Sigmoid colon (tissue), 7 donors: ENCODE measurements around the gene SMC1A. TPM values are rescaled to one million over a fixed set of nuclear protein-coding genes. Genes with fewer than 3 reads are reported as not detected.
"Not testable (repeated sequence)": the region's sequence is repeated elsewhere in the genome, so short reads cannot be mapped to it uniquely, and the experiment has no call there.

ENCODE experiments used
- DNase-seq: peaks from one replicate; pipeline ENCODE4 v3.0.0-alpha.2; 2019
- H3K27ac ChIP-seq, 4 donors: fragments of 200-600 bp; sonication (generic); one replicate each; pipeline ENCODE4 v1.5.1; 2016 to 2019; ENCODE audit warnings: mild to moderate bottlenecking in 1 of 4
- H3K27me3 ChIP-seq, 3 donors: fragments of 200-600 bp; sonication (generic); one replicate each; pipeline ENCODE4 v1.5.1; 2019; ENCODE audit warnings: mild to moderate bottlenecking in 1 of 3
- H3K36me3 ChIP-seq, 4 donors: fragments of 200-600 bp; sonication (generic); one replicate each; pipeline ENCODE4 v1.5.1; 2016 to 2019
- H3K4me1 ChIP-seq, 4 donors: fragments of 200-600 bp; sonication (generic); one replicate each; pipeline ENCODE4 v1.5.1; 2017 to 2019
- H3K4me3 ChIP-seq, 4 donors: fragments of 200-600 bp; sonication (generic); one replicate each; pipeline ENCODE4 v1.5.1; 2017 to 2019; ENCODE audit warnings: mild to moderate bottlenecking in 2 of 4, moderate library complexity in 1 of 4
- H3K9me3 ChIP-seq, 4 donors: fragments of 200-600 bp in 3 of 4; sonication (generic) in 3 of 4; one replicate each; pipeline versions ENCODE4 v1.5.1 to v1.6.1; 2013 to 2019
- EP300 ChIP-seq, 4 donors: sonication (generic); formaldehyde crosslinking; IDR thresholded peaks; one replicate each; pipeline ENCODE4 v1.6.1; 2017; ENCODE audit warnings: antibody characterized with exemption in 4 of 4
- POLR2A ChIP-seq, 2 donors: fragments of 450-650 bp; IDR thresholded peaks; one replicate each; pipeline ENCODE4 v1.6.1; 2016; ENCODE audit warnings: antibody characterized with exemption in 2 of 2, mild to moderate bottlenecking in 2 of 2, moderate library complexity in 2 of 2
- POLR2AphosphoS5 ChIP-seq, 4 donors: sonication (generic); formaldehyde crosslinking; IDR thresholded peaks; one replicate each; pipeline ENCODE4 v1.6.1; 2017; ENCODE audit warnings: antibody characterized with exemption in 4 of 4
- WGBS, 2 donors: extraction: QIAGEN DNeasy Blood & Tissue Kit; methylation state at CpG; one replicate each; pipeline ENCODE4 v1.1.7; 2013; 5-methylcytosine and 5-hydroxymethylcytosine counted together
- intact Hi-C: fragments of 100-400 bp; cut with DNase I; formaldehyde crosslinking; loops from one replicate; pipeline ENCODE4 v1.15.1; 2023
- polyA plus RNA-seq, 3 donors: library from polyadenylated mRNA; stranded (reverse); fragments of 200-250 nt; gene quantifications; one replicate each; pipeline ENCODE4 v1.2.3, GENCODE V29; 2013
- total RNA-seq, 4 donors: library from RNA; depleted of rRNA; stranded (reverse); fragments of >200 nt; gene quantifications; one replicate each; pipeline ENCODE4 v1.1.0, GENCODE V29; 2016
- TF ChIP-seq, protein P1 (sequence below), 4 experiments: fragments of 450-650 bp in 3 of 4; fragments of 200-600 bp in 1 of 4; IDR thresholded peaks; one replicate each; pipeline ENCODE4 v1.5.1; 2016 to 2019; ENCODE audit warnings: antibody characterized with exemption in 4 of 4, mild to moderate bottlenecking in 3 of 4, moderate library complexity in 2 of 4
- donor health status: healthy with polysubstance abuse.
- donor health status: Bipolar disorder and iron deficiency.
- donor health status: healthy.

The SMC1A gene
- total RNA-seq: 10 to 100 TPM; 27.8 to 45.7 (median 35.5) TPM
- 10 to 100 TPM in 1 of 3 donors, 1 to 10 TPM in 2; 4.2 to 19.9 (median 7.9) TPM for polyA plus RNA-seq

DNA sequence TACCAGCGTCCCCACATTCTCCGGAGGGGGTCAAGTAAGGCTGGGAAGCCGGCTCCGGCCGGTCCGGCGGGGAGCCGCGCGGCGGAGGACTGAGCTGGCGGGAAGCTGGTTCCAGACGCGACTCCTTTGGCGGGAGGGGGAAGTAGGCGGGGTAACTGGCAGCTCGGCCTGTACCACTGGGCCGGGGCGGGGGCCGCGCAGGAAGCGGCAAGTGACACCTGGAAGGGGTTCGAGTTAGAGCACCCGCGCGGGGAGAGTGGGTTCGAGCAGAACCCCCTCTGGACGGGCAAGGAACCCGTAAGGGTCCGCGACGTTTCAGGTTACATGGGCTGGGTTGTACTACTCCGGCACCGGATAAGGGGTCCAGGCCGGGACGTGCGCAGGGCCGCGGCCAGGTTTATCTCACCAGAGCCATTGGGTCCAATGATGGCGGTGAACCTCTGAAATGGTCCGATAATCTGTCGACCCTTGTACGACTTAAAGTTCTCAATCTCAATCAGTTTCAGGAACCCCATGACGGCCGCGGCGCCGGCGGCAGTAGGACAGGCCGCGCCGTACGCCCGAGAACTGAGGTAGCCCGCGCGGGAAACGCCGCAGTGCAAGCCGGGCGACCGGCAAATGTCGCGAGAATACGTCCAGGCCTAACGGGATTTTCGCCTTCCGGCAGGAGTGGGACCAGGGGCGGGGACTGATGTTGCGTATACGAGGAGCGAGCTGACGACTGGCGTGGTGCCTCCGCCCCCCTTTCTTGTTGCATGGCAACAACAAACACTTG is at the start of gene SMC1A:
Gene SMC1A, minus strand, starts transcription at position 569 of the 775 bp plus-strand sequence. Its CDS starts 54 bp downstream, at position 515.
- H3K27ac ChIP-seq: peak within 1 kb of the TSS; percentile 89 to 91 (median 90)
- intact Hi-C loops: loop anchor here (1.0 to 5.0 kb wide), 2 partner anchors 110 to 197 kb away; partner anchors contain the start of gene KDM5C
- peaks cover 0 to 2% (median 0%) of the 10 kb centered on the region in 4 donors for H3K36me3 ChIP-seq
- WGBS, 2 donors: 0 to 1% methylated on average over 75 of the region's 75 CpGs
- H3K9me3 ChIP-seq: no peaks in the 10 kb centered on the region
- no peaks in the 10 kb centered on the region for H3K27me3 ChIP-seq
- peak; percentile 100 for DNase-seq
- peaks cover 0 to 19% (median 12%) of the 10 kb centered on the region in 4 donors for H3K4me1 ChIP-seq
- peak within 1 kb of the TSS; percentile 53 to 62 (median 56) for H3K4me3 ChIP-seq
- TF ChIP-seq POLR2AphosphoS5 (IDR thresholded peaks at IDR 0.05): peak; percentile 55 to 86 (median 79)
- TF ChIP-seq, protein P1, sequence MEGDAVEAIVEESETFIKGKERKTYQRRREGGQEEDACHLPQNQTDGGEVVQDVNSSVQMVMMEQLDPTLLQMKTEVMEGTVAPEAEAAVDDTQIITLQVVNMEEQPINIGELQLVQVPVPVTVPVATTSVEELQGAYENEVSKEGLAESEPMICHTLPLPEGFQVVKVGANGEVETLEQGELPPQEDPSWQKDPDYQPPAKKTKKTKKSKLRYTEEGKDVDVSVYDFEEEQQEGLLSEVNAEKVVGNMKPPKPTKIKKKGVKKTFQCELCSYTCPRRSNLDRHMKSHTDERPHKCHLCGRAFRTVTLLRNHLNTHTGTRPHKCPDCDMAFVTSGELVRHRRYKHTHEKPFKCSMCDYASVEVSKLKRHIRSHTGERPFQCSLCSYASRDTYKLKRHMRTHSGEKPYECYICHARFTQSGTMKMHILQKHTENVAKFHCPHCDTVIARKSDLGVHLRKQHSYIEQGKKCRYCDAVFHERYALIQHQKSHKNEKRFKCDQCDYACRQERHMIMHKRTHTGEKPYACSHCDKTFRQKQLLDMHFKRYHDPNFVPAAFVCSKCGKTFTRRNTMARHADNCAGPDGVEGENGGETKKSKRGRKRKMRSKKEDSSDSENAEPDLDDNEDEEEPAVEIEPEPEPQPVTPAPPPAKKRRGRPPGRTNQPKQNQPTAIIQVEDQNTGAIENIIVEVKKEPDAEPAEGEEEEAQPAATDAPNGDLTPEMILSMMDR (IDR thresholded peaks at IDR 0.05): no peak

DNA sequence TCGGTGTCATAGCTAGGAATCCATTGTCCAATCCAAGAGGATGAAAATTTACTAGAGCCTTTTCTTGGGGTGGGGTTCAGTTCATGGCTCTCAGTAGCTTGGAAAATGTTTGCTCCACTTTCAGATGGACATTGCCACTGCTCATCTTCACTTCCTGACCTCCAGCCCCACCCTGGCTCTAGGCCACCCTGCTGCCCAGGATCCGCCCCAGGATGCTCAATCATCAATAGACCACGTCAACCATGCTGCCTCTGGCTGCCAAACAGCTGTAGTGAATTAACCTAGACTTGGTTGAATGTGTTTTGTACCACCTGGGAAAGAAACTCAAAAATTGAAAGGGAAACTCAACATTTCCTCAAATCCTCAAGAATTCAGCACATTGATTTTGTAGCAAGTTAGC is 48.9 kb upstream of the SMC1A start:
- Histone ChIP-seq H3K36me3 (no peaks in the 10 kb centered on the region), H3K4me3 (no peak overlapping the region), H3K9me3 (no peaks in the 10 kb centered on the region), H3K27ac (no peak overlapping the region), H3K27me3 (no peaks in the 10 kb centered on the region), H3K4me1 (no peaks in the 10 kb centered on the region)
- intact Hi-C loops: no loop called here
- 79 to 88% methylated on average over 3 of the region's 3 CpGs for WGBS, 2 donors
- no peak for DNase-seq
- TF ChIP-seq, protein P1 (IDR thresholded peaks at IDR 0.05): no peak
- TF ChIP-seq POLR2AphosphoS5 (IDR thresholded peaks at IDR 0.05): no peak
- no peak for TF ChIP-seq EP300 (IDR thresholded peaks at IDR 0.05)
- no peak for TF ChIP-seq POLR2A (IDR thresholded peaks at IDR 0.05)

DNA sequence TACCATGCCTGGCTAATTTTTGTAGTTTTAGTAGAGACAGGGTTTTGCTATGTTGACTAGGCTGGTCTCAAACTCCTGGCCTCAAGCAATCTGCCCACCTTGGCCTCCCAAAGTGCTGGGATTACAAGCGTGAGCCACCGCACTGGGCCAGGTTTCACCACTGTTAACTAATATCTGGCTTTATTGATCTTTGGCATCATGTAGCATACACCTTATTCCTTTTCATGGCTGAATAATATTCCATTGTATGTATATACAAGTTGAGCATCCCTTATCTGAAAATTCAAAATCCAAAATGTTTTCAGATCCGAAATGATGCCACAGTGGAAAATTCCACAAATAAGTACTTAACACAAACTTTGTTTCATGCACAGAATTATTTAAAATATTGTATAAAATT is 46.2 kb upstream of the SMC1A start:
- H3K27me3 ChIP-seq, H3K9me3 ChIP-seq, intact Hi-C loops, H3K4me3 ChIP-seq, H3K36me3 ChIP-seq, H3K4me1 ChIP-seq, H3K27ac ChIP-seq, DNase-seq: not testable (repeated sequence)
- WGBS, 2 donors: 96% methylated on average over 3 of the region's 3 CpGs

DNA sequence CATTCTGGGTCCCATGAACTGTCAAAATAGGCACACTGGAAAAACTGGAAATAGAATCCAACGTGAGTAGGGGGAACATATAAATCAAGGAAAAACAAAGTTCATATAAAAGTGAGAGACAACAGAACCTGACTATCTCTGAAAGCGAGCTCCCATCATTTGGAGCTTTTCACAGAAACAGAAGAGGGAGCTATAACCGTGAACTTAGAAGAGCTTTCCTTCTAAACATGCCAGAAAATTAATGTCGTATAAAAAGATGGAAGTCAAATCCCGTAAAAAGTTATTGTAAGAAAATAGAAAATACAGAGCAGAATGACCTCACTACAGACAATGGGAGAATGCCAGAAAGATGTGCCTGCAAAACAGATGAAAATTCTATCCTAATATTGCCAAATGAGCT is 35.6 kb upstream of the SMC1A start:
- intact Hi-C loops: no loop called here
- WGBS, 2 donors: 25 to 43% methylated on average over 5 of the region's 5 CpGs
- H3K27me3 ChIP-seq: peaks cover 0 to 6% (median 0%) of the 10 kb centered on the region in 3 donors
- no peak overlapping the region for H3K27ac ChIP-seq
- TF ChIP-seq POLR2AphosphoS5 (IDR thresholded peaks at IDR 0.05): no peak
- TF ChIP-seq, protein P1 (IDR thresholded peaks at IDR 0.05): no peak
- no peak for TF ChIP-seq EP300 (IDR thresholded peaks at IDR 0.05)
- no peak for TF ChIP-seq POLR2A (IDR thresholded peaks at IDR 0.05)
- H3K4me3 ChIP-seq: no peak overlapping the region
- DNase-seq: no peak
- H3K36me3 ChIP-seq: no peaks in the 10 kb centered on the region
- no peaks in the 10 kb centered on the region for H3K4me1 ChIP-seq
- no peaks in the 10 kb centered on the region for H3K9me3 ChIP-seq

DNA sequence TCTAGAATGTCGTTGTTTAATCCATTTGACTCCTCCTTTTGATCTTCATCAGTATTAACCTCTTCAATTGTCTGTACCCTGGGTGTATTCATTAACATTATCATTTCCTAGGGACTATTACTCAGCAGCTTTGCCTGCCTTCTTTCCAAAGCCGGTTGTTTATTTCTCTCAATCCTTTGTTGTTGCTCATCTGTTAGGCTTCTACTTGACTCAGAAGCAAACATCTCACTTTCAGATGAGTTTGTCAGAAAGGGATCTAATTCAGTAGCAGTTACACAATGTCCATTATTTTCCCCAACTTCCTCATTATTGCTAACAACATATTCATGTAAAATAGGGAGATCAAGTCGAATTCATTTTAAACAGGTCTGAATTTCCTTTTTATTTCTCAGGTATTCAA is 33.8 kb upstream of the SMC1A start:
- no peaks in the 10 kb centered on the region for H3K36me3 ChIP-seq
- intact Hi-C loops: no loop called here
- 64% methylated on average over 3 of the region's 3 CpGs for WGBS, 2 donors
- no peak for DNase-seq
- H3K27me3 ChIP-seq: peaks cover 0 to 6% (median 0%) of the 10 kb centered on the region in 3 donors
- H3K4me1 ChIP-seq: no peaks in the 10 kb centered on the region
- no peak for TF ChIP-seq POLR2AphosphoS5 (IDR thresholded peaks at IDR 0.05)
- TF ChIP-seq POLR2A (IDR thresholded peaks at IDR 0.05): no peak
- TF ChIP-seq, protein P1 (IDR thresholded peaks at IDR 0.05): no peak
- TF ChIP-seq EP300 (IDR thresholded peaks at IDR 0.05): no peak
- H3K4me3 ChIP-seq: no peak overlapping the region
- no peaks in the 10 kb centered on the region for H3K9me3 ChIP-seq
- H3K27ac ChIP-seq: no peak overlapping the region
